ENCODE results near the gene ASIC2. TPM values are rescaled to one million over a fixed set of nuclear protein-coding genes. Genes with fewer than 3 reads are reported as not detected.
A peak's percentile ranks its signal among the peaks of the same experiment; 100 is the strongest.

ASIC2 gene
- total RNA-seq, 3 donors from 2014 or later = 0.84 to 4.6 (median 0.98) TPM

DNA sequence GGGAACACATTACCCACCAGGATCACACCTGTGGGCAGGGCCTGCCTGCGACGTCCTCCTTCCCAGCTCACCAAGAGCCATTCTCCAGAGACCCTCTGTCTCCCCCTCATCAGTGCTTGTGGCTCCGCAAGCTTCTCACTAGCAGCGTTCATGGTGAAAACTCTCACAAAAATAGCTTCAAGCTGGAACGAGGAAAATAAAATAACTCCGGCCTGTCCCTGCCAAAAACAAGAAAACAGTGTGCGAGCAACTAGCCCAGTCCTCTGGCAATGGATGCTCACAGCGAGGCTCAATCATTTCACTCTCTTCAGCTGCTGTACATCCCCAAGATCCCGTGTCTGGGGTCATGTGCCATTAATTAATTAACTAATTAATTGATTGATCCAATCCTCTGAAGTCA is 283.5 kb downstream of the ASIC2 start:
- TF ChIP-seq, protein P1, sequence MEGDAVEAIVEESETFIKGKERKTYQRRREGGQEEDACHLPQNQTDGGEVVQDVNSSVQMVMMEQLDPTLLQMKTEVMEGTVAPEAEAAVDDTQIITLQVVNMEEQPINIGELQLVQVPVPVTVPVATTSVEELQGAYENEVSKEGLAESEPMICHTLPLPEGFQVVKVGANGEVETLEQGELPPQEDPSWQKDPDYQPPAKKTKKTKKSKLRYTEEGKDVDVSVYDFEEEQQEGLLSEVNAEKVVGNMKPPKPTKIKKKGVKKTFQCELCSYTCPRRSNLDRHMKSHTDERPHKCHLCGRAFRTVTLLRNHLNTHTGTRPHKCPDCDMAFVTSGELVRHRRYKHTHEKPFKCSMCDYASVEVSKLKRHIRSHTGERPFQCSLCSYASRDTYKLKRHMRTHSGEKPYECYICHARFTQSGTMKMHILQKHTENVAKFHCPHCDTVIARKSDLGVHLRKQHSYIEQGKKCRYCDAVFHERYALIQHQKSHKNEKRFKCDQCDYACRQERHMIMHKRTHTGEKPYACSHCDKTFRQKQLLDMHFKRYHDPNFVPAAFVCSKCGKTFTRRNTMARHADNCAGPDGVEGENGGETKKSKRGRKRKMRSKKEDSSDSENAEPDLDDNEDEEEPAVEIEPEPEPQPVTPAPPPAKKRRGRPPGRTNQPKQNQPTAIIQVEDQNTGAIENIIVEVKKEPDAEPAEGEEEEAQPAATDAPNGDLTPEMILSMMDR (IDR thresholded peaks at IDR 0.05) = no peak
- intact Hi-C loops (cut with DNase I, micrococcal nuclease) = no loop called here
- Histone ChIP-seq H3K36me3 (ENCODE audit: low read depth) (no peaks in the 10 kb centered on the region), H3K4me1 (ENCODE audit: low read depth) (no peaks in the 10 kb centered on the region), H3K9me3 (no peaks in the 10 kb centered on the region), H3K4me3 (no peak overlapping the region)
- no peak for ATAC-seq
- DNase-seq = no peak

DNA sequence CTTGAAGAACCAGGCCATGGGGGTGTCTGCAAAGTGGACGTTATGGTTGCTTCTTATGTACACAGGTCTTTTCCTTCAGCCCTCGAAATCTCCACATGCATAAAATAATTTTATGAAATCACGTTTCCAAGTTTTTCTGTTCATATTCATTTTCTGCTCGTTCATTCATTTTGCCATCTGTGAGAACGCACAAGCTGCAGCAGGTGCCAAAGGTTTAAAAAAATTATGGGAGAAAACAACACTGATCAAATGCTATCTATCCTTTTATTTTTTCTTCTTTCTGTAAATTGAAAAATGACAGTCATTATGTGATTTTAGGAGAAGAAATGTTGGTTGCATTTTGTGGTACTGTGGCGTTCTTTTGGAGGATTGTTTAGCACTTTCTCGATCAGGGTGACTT is 285.9 kb downstream of the ASIC2 start:
- no peaks in the 10 kb centered on the region for H3K4me1 ChIP-seq (ENCODE audit: low read depth)
- DNase-seq (no peak), ATAC-seq (no peak)
- no peaks in the 10 kb centered on the region for H3K36me3 ChIP-seq (ENCODE audit: low read depth)
- no peak overlapping the region for H3K4me3 ChIP-seq
- intact Hi-C loops (cut with DNase I, micrococcal nuclease) = no loop called here
- H3K9me3 ChIP-seq = no peaks in the 10 kb centered on the region
- TF ChIP-seq, protein P1 (IDR thresholded peaks at IDR 0.05) = no peak

DNA sequence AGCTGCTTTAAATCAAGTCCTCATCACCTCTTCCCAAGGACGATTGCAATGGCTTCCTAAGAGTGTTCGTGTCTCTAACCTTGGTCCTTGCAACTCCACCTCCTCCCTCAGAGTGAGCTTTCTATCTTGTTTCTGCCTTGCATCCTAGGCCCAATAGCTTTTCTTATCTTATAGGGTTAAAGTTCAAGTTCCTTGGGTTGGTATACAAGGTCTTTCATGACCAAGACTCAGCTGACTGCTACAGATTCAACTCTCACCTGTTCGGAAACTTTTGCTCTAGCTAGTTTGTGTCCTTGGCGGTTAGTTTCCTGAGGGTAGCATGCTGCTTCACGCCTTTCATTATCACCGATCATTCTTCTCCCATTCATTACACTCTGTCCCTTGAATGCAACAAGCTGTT is 290.8 kb downstream of the ASIC2 start:
- intact Hi-C loops (cut with DNase I, micrococcal nuclease) = no loop called here
- ATAC-seq = no peak
- TF ChIP-seq, protein P1 (IDR thresholded peaks at IDR 0.05) = no peak
- Histone ChIP-seq H3K36me3 (ENCODE audit: low read depth) (no peaks in the 10 kb centered on the region), H3K9me3 (no peaks in the 10 kb centered on the region), H3K4me1 (ENCODE audit: low read depth) (peaks cover 5% of the 10 kb centered on the region), H3K4me3 (no peak overlapping the region)
- no peak for DNase-seq

DNA sequence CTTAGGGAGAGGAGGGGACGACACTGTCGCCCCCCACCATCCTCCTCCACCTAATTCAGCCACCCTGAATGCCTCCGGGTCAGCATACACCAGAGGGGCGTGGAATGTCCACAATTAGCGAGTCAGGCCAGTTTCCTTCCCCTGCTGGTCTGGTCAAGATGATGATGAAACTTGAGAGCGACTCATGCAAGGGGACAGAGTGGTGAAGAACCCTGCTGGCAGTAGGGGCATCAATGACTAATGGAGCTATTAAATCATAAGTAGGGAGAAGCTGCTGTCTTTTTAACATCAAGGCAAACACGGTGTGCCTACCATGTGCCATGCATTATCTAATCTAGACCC is 294.2 kb downstream of the ASIC2 start:
- Histone ChIP-seq H3K4me1 (ENCODE audit: low read depth) (peaks cover 5% of the 10 kb centered on the region), H3K36me3 (ENCODE audit: low read depth) (no peaks in the 10 kb centered on the region), H3K4me3 (no peak overlapping the region), H3K9me3 (no peaks in the 10 kb centered on the region)
- TF ChIP-seq, protein P1 (IDR thresholded peaks at IDR 0.05) = no peak
- intact Hi-C loops (cut with DNase I, micrococcal nuclease) = loop anchor here in 1 of 2 donors (2.0 kb wide), 1 partner anchor 58 kb away; no protein-coding TSS in a partner anchor
- no peak for ATAC-seq
- DNase-seq = no peak

DNA sequence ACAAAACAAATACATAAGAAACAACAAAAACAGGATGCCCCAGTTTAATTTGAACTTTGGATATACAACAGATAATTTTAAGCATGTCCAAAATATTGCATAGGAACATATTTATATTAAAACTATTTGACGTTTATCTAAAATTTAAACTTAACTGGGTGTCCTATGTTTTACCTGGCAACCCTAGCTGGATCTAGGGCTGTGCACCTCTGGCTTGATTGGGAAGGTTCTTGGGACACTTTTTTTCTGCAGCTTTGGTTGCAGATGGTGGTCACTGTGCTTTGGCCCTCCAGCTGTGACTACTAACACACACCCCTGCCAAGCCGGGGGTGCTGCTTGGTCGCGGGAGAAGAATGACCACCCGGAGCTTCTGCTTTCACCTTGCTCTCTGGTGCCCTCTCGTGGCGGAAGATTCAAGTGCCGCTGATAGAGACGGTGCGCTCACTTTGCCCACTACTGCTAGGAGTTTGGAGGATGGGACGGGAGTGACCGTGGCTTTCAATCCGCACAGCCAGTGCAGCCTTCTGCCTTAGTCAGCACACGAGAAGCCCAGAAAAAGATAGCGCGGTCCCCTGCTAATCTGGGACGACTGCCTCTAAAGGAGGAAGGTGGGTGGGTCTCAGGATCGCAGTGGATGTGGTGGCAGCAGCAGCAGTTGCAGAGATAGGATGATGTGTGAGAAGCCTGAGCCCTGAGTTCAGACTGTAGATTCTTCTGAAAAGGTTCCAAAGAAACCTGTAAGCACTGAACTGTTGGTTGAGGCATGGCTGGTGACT is 294.8 kb downstream of the ASIC2 start:
- DNase-seq = peak; percentile 71 to 97 (median 87)

More for the DNA sequence above, 294.8 kb downstream of the ASIC2 start:
- TF ChIP-seq, protein P1 (IDR thresholded peaks at IDR 0.05) = peak; percentile 85
- intact Hi-C loops (cut with DNase I, micrococcal nuclease) = loop anchor here in 1 of 2 donors (2.0 kb wide), 1 partner anchor 57 kb away; no protein-coding TSS in a partner anchor
- H3K36me3 ChIP-seq (ENCODE audit: low read depth) = no peaks in the 10 kb centered on the region
- H3K9me3 ChIP-seq = no peaks in the 10 kb centered on the region
- H3K4me1 ChIP-seq (ENCODE audit: low read depth) = peaks cover 5% of the 10 kb centered on the region
- peak; percentile 87 for ATAC-seq
- H3K4me3 ChIP-seq = no peak overlapping the region

All from mucosa of descending colon (tissue), 3 donors.